ENCODE measurements around the gene RNF19B. TPM values are rescaled to one million over a fixed set of nuclear protein-coding genes. Genes with fewer than 3 reads are reported as not detected.
"Not testable (repeated sequence)": the region's sequence is repeated elsewhere in the genome, so short reads cannot be mapped to it uniquely, and the experiment has no call there.

Gene RNF19B
- 8.0 TPM for polyA plus RNA-seq (2013, experiment 1 of 2; ENCODE audit: insufficient read length)
- polyA plus RNA-seq (2013, experiment 2 of 2; ENCODE audit: insufficient read length), result 7.5 TPM

- DNase-seq, result peak; percentile 91
Observed at GRCh38 chr1:32964461-32965250, at the start of gene RNF19B. Gene RNF19B (minus strand): TSS chr1:32964809. CDS start chr1:32964685, 124 bp downstream.

GRCh38 chr1:33013791-33014190, 49.2 kb upstream of the RNF19B start:
- no peak for DNase-seq

GRCh38 chr1:33012165-33012564, 47.6 kb upstream of the RNF19B start:
- no peak for DNase-seq

GRCh38 chr1:33010932-33011731, 46.5 kb upstream of the RNF19B start:
- no peak for DNase-seq

GRCh38 chr1:33009561-33009960, 45.0 kb upstream of the RNF19B start:
- no peak for DNase-seq

GRCh38 chr1:33008051-33008914, 43.7 kb upstream of the RNF19B start:
- DNase-seq, result no peak

- peak; percentile 89 for DNase-seq
Observed at GRCh38 chr1:33007190-33008050, 42.8 kb upstream of the RNF19B start.

GRCh38 chr1:33005838-33006421, 41.3 kb upstream of the RNF19B start:
- DNase-seq, result peak; percentile 49

GRCh38 chr1:33005117-33005837, 40.7 kb upstream of the RNF19B start:
- DNase-seq, result no peak

- DNase-seq, result no peak
Observed at GRCh38 chr1:33004613-33005012, 40.0 kb upstream of the RNF19B start.

GRCh38 chr1:33003657-33004056, 39.0 kb upstream of the RNF19B start:
- no peak for DNase-seq

GRCh38 chr1:33002006-33002405, 37.4 kb upstream of the RNF19B start:
- no peak for DNase-seq

- DNase-seq, result no peak
Observed at GRCh38 chr1:33001282-33001681, 36.7 kb upstream of the RNF19B start.

- no peak for DNase-seq
Observed at GRCh38 chr1:33000427-33001026, 35.9 kb upstream of the RNF19B start.

GRCh38 chr1:32998997-32999396, 34.4 kb upstream of the RNF19B start:
- no peak for DNase-seq

- DNase-seq, result no peak
Observed at GRCh38 chr1:32998064-32998463, 33.5 kb upstream of the RNF19B start.

- DNase-seq, result peak; percentile 67
Observed at GRCh38 chr1:32997381-32997891, 32.8 kb upstream of the RNF19B start.

- not testable (repeated sequence) for DNase-seq
Observed at GRCh38 chr1:32993324-32993636, 28.7 kb upstream of the RNF19B start.

- peak; percentile 97 for DNase-seq
Observed at GRCh38 chr1:32992489-32993323, 28.1 kb upstream of the RNF19B start.

Data from fibroblast of skin of scalp (primary cell).